H7 (cell line): ENCODE measurements around the gene RTBDN. TPM values are rescaled to one million over a fixed set of nuclear protein-coding genes. Genes with fewer than 3 reads are reported as not detected.

Experiments used
- DNase-seq: peaks from one replicate; pipeline ENCODE4 v3.0.0; 2012
- H3K27me3 ChIP-seq: 2 replicates; pipeline ENCODE4 v1.6.0; 2011; ENCODE audit warnings: mild to moderate bottlenecking, low read length; ENCODE audit not compliant: control insufficient read depth, insufficient read depth
- H3K36me3 ChIP-seq: replicated peaks from 2 replicates; pipeline ENCODE4 v1.5.1; 2011; ENCODE audit warnings: low read length; ENCODE audit not compliant: control insufficient read depth, insufficient read depth
- H3K4me3 ChIP-seq: 2 replicates; pipeline ENCODE4 v1.5.1; 2011; ENCODE audit warnings: low read depth, mild to moderate bottlenecking, control low read depth, low read length, moderate library complexity; ENCODE audit not compliant: insufficient read depth
- total RNA-seq: library from RNA; depleted of rRNA; stranded (reverse); fragments of >200 nt; shearing (Covaris generic); gene quantifications from 2 replicates; pipeline ENCODE4 v1.2.3, GENCODE V29; 2014; rRNA removed

The RTBDN gene
- 1.3 TPM in 2 replicates for total RNA-seq

GRCh38 chr19:12834566-12834943, at the start of gene RTBDN:
TSS of gene RTBDN (minus strand) at chr19:12834579. CDS start at chr19:12829979, 4,600 bp downstream.
- Histone ChIP-seq H3K27me3 (peaks cover 44% of the 10 kb centered on the region), H3K4me3 (peak within 1 kb of the TSS; percentile 66), H3K36me3 (no peaks in the 10 kb centered on the region)
- DNase-seq: peak; percentile 68

DNA sequence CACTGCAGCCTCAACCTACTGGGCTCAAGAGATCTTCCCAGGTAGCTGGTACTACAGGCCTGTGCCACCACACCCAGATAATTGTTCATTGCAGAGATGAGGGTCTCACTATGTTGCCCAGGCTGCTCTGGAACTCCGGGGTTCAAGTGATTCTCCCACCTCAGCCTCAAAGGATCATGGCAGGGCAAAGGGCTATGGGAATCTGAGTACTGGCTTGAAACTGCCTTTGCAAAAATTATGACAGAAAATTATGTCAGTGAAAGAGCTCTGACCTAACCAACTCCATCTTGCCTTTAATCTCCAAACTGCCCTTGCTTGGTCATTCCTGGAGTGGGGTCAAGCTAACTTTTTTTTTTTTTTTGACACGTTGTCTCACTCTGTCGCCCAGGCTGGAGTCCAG, 48.2 kb upstream of the RTBDN start:
- Histone ChIP-seq H3K36me3 (peaks cover 3% of the 10 kb centered on the region), H3K27me3 (peaks cover 52% of the 10 kb centered on the region), H3K4me3 (no peak overlapping the region)
- DNase-seq: no peak

- DNase-seq: peak; percentile 98
- Histone ChIP-seq H3K27me3 (peaks cover 41% of the 10 kb centered on the region), H3K36me3 (peaks cover 3% of the 10 kb centered on the region), H3K4me3 (peak within 1 kb of the TSS; percentile 80)
Measured at GRCh38 chr19:12881172-12881808, 46.9 kb upstream of the RTBDN start, which contains the start of gene DNASE2. TSS of gene DNASE2 (minus strand) at chr19:12881449. CDS start at chr19:12881375, 74 bp downstream.

DNA sequence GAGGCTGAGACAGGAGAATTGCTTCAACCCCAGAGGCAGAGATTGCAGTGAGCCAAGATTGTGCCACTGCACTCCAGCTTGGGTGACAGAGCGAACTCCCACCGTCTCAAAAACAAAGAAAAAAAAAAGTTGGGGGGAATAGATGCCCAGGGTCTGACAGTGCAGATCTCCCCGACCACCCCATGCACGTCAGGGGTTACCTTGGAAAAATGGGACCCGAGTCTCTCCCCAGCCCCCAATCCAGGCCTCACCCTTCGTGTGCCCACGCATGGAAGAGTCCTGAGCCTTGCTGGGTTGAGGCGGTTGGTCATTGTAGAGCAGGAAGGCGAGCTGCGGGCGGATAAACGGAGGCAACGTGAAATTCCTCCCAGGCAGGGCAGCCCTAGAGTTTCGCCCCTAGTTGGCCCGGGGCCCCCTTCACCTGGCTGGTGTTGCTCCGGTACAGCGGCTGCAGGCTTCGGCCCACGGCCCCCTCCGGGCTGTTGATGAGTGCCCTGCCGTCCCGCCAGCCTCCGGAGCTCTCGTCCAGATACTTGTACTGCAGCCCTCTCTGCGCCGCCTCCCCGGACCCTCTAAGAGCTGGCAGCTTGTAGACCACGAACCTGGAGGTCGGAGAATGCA, 46.3 kb upstream of the RTBDN start:
- peaks cover 3% of the 10 kb centered on the region for H3K36me3 ChIP-seq
- peak overlapping the region; percentile 80 for H3K4me3 ChIP-seq
- peak; percentile 85 for DNase-seq
- peaks cover 38% of the 10 kb centered on the region for H3K27me3 ChIP-seq

DNA sequence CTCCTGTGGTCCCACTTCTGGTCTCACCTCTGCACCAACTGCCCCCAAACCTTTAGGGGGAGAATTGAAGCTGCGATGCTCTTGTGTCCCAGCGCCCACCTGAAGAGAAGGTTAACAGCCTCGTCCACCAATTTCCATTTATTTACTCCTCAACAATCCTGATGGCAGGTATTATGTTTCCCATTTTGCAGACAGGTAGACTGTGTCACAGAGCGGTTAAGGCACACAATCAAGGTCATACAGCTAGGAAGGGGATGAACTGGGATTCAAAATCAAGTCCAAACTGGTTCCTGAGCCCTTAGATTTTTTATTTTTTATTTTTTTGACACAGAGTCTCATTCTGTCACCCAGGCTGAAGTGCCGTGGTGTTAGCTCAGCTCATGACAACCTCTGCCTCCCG, 40.7 kb upstream of the RTBDN start:
- no peak overlapping the region for H3K4me3 ChIP-seq
- DNase-seq: no peak
- peaks cover 3% of the 10 kb centered on the region for H3K36me3 ChIP-seq
- peaks cover 30% of the 10 kb centered on the region; the same call in 1 of the 2 replicates for H3K27me3 ChIP-seq

DNA sequence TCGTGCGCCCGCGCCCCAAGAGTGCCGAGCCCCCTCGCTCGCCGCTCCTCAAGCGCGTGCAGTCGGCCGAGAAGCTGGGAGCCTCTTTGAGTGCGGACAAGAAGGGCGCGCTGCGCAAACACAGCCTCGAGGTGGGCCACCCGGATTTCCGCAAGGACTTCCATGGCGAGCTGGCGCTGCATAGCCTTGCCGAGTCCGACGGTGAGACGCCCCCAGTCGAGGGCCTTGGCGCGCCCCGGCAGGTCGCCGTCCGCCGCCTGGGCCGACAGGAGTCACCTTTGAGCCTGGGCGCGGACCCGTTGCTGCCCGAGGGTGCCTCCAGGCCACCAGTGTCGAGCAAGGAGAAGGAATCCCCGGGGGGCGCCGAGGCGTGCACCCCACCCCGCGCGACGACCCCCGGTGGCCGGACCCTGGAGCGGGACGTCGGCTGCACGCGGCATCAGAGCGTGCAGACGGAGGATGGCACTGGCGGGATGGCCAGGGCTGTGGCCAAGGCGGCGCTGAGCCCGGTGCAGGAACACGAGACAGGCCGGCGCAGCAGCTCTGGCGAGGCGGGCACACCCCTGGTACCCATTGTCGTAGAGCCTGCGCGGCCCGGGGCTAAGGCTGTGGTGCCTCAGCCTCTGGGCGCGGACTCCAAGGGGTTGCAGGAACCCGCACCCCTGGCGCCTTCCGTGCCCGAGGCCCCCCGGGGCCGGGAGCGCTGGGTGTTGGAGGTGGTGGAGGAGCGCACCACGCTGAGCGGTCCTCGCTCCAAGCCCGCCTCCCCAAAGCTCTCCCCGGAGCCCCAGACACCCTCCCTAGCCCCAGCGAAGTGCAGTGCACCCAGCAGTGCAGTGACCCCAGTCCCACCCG, 39.7 kb upstream of the RTBDN start:
- peak; percentile 45 for DNase-seq
- peaks cover 26% of the 10 kb centered on the region; the same call in 1 of the 2 replicates for H3K27me3 ChIP-seq
- H3K36me3 ChIP-seq: peaks cover 3% of the 10 kb centered on the region
- peak overlapping the region; percentile 28; the same call in 1 of the 2 replicates for H3K4me3 ChIP-seq

GRCh38 chr19:12872941-12873890, 38.8 kb upstream of the RTBDN start:
- Histone ChIP-seq H3K27me3 (peaks cover 25% of the 10 kb centered on the region; the same call in 1 of the 2 replicates), H3K36me3 (peaks cover 4% of the 10 kb centered on the region), H3K4me3 (peak overlapping the region; percentile 28; the same call in 1 of the 2 replicates)
- peak; percentile 79 for DNase-seq

- no peak overlapping the region for H3K4me3 ChIP-seq
- H3K27me3 ChIP-seq: peaks cover 24% of the 10 kb centered on the region; the same call in 1 of the 2 replicates
- peaks cover 2% of the 10 kb centered on the region; the same call in 1 of the 2 replicates for H3K36me3 ChIP-seq
- peak; percentile 49 for DNase-seq
Measured at GRCh38 chr19:12872255-12872654, 37.9 kb upstream of the RTBDN start.

DNA sequence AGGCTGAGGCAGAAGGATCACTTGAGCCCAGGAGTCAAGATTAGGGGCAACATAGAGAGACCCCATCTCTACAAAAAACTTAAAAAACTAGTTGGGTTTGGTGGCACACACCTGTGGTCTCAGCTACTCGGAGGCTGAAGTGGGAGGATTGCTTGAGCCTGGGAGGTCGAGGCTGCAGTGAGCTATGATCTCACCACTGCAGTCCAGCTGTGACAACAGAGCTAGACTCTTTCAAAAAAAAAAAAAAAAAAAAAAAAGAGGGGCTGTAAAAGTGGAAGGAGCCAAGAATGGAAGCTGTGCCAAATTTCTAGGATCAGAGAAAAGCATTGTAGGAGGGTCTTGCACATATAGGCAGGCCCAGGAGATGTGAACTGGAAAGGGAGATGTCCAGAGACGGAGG, 37.3 kb upstream of the RTBDN start:
- peaks cover 24% of the 10 kb centered on the region; the same call in 1 of the 2 replicates for H3K27me3 ChIP-seq
- DNase-seq: no peak
- H3K36me3 ChIP-seq: peaks cover 2% of the 10 kb centered on the region; the same call in 1 of the 2 replicates
- no peak overlapping the region for H3K4me3 ChIP-seq

DNA sequence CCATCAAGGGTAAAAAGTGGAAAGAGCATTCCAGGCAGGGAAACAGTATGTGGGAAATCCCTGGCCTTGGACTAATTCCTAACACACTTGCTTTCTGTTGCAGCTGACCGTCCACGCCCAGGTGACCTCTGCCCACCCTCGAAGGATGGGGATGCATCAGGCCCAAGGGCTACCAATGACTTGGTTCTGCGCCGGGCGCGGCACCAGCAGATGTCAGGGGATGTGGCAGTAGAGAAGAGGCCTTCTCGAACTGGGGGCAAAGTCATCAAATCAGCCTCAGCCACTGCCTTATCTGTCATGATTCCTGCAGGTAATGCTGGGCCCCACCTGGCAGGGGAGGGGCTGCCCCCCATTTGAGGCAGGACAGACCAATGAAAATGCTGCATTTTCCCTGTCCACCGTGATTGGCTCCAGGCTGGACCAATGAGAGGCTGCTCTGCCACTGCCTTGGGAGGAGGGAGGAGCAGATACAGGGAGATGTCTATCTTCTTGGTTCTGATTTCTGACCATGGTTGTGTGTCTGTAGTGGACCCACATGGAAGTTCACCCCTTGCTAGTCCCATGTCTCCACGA, 34.2 kb upstream of the RTBDN start:
- peaks cover 2% of the 10 kb centered on the region; the same call in 1 of the 2 replicates for H3K36me3 ChIP-seq
- H3K4me3 ChIP-seq: no peak overlapping the region
- peak; percentile 95 for DNase-seq
- H3K27me3 ChIP-seq: peaks cover 5% of the 10 kb centered on the region; the same call in 1 of the 2 replicates

DNA sequence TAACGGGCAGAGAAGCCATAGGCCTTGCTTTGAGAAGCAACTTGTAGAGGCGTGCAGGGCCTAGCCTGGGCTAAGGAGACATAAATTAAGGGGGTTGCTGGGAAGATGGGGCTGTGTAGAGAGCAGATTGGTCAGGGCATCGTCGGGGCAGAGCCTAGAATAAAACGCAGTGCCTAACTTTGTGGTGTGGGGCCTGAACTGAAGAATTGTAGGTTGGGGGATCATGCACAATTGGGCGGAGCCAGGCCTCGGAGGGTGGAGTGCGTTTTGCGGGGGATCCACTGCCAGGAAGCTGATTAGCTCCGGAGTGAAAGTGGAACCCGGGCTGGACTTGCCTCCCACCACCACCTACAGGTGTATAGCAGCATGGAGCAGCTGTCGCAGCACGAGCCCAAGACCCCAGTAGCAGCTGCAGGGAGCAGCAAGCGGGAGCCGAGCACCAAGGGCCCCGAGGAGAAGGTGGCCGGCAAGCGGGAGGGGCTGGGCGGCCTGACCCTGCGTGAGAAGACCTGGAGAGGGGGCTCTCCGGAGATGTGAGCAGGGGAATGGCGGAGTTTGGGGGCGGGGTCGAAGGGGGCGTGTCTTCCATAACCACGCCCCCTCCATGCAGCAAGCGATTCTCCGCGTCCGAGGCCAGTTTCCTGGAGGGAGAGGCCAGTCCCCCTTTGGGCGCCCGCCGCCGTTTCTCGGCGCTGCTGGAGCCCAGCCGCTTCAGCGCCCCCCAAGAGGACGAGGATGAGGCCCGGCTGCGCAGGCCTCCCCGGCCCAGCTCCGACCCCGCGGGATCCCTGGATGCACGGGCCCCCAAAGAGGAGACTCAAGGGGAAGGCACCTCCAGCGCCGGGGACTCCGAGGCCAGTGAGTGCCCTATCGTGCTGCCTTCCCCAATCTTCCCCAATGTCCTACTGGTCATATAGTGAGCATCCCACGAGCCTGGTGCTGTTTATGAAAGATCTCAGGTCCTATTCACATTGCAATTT, 33.0 kb upstream of the RTBDN start:
- peak; percentile 99 for DNase-seq
- H3K27me3 ChIP-seq: no peaks in the 10 kb centered on the region; the same call in 1 of the 2 replicates
- peaks cover 2% of the 10 kb centered on the region; the same call in 1 of the 2 replicates for H3K36me3 ChIP-seq
- H3K4me3 ChIP-seq: peak overlapping the region; percentile 58

- Histone ChIP-seq H3K27me3 (no peaks in the 10 kb centered on the region; the same call in 1 of the 2 replicates), H3K4me3 (no peak overlapping the region; the same call in 1 of the 2 replicates), H3K36me3 (peaks cover 2% of the 10 kb centered on the region; the same call in 1 of the 2 replicates)
- peak; percentile 76 for DNase-seq
Measured at GRCh38 chr19:12866416-12867119, 32.2 kb upstream of the RTBDN start.
